ENCODE measurements around the gene CGNL1.

Gene CGNL1

GRCh38 chr15:57423599-57424140 is 47.4 kb downstream of the CGNL1 start:
- no peak for DNase-seq

- DNase-seq = no peak
Measured at GRCh38 chr15:57424628-57425405, 48.5 kb downstream of the CGNL1 start.

- no peak for DNase-seq
Measured at GRCh38 chr15:57425842-57426241, 49.5 kb downstream of the CGNL1 start.

GRCh38 chr15:57427367-57427821 is 51.1 kb downstream of the CGNL1 start:
- DNase-seq = peak; percentile 36

GRCh38 chr15:57432141-57432741 is 55.9 kb downstream of the CGNL1 start:
- DNase-seq = no peak

- DNase-seq = no peak
Measured at GRCh38 chr15:57436166-57436565, 59.9 kb downstream of the CGNL1 start.

GRCh38 chr15:57436961-57437360 is 60.7 kb downstream of the CGNL1 start:
- no peak for DNase-seq

- no peak for DNase-seq
Measured at GRCh38 chr15:57437564-57437963, 61.3 kb downstream of the CGNL1 start.

GRCh38 chr15:57438166-57438565 is 61.9 kb downstream of the CGNL1 start:
- no peak for DNase-seq

GRCh38 chr15:57439128-57440027 is 63.1 kb downstream of the CGNL1 start:
- DNase-seq = no peak

- DNase-seq = no peak
Measured at GRCh38 chr15:57440167-57440566, 63.9 kb downstream of the CGNL1 start.

GRCh38 chr15:57440799-57441198 is 64.5 kb downstream of the CGNL1 start:
- DNase-seq = no peak

GRCh38 chr15:57442335-57442734 is 66.0 kb downstream of the CGNL1 start:
- no peak for DNase-seq

GRCh38 chr15:57443486-57443885 is 67.2 kb downstream of the CGNL1 start:
- DNase-seq = no peak

GRCh38 chr15:57444877-57445513 is 68.7 kb downstream of the CGNL1 start:
- DNase-seq = no peak

GRCh38 chr15:57445872-57446271 is 69.6 kb downstream of the CGNL1 start:
- DNase-seq = no peak

- no peak for DNase-seq
Measured at GRCh38 chr15:57446393-57446792, 70.1 kb downstream of the CGNL1 start.

- no peak for DNase-seq
Measured at GRCh38 chr15:57451555-57451954, 75.2 kb downstream of the CGNL1 start.

- no peak for DNase-seq
Measured at GRCh38 chr15:57452090-57452754, 75.9 kb downstream of the CGNL1 start.

GRCh38 chr15:57455929-57456328 is 79.6 kb downstream of the CGNL1 start:
- DNase-seq = no peak

GRCh38 chr15:57456559-57456958 is 80.3 kb downstream of the CGNL1 start:
- DNase-seq = no peak

- no peak for DNase-seq
Measured at GRCh38 chr15:57457726-57458125, 81.4 kb downstream of the CGNL1 start.
